Islet of Langerhans (tissue), 1 donor: ENCODE results near the gene ELANE.
"Not testable (repeated sequence)": the region's sequence is repeated elsewhere in the genome, so short reads cannot be mapped to it uniquely, and the experiment has no call there.

Experiments
- FAIRE-seq: peaks from one replicate; lab custom pipeline; 2011; peaks lifted over from hg19 to GRCh38; lab: Jason Lieb, UNC

ELANE gene

GRCh38 chr19:814152-815078 is 37.7 kb upstream of the ELANE start:
- no peak for FAIRE-seq

- FAIRE-seq = no peak
Measured at GRCh38 chr19:815079-815774, 36.9 kb upstream of the ELANE start.

- no peak for FAIRE-seq
Measured at GRCh38 chr19:815775-816499, 36.2 kb upstream of the ELANE start.

- no peak for FAIRE-seq
Measured at GRCh38 chr19:816500-816857, 35.6 kb upstream of the ELANE start.

- FAIRE-seq = not testable (repeated sequence)
Measured at GRCh38 chr19:820212-820611, 31.9 kb upstream of the ELANE start.

- no peak for FAIRE-seq
Measured at GRCh38 chr19:821231-821824, 30.8 kb upstream of the ELANE start.

GRCh38 chr19:821825-822503 is 30.1 kb upstream of the ELANE start, which contains the start of gene PLPPR3:
Gene PLPPR3 (minus strand): TSS chr19:821955. CDS start chr19:821559, 396 bp downstream.
- no peak for FAIRE-seq

- no peak for FAIRE-seq
Measured at GRCh38 chr19:823565-824121, 28.5 kb upstream of the ELANE start.

- FAIRE-seq = no peak
Measured at GRCh38 chr19:824885-825284, 27.2 kb upstream of the ELANE start.

GRCh38 chr19:825897-826644 is 26.0 kb upstream of the ELANE start:
- FAIRE-seq = no peak

- no peak for FAIRE-seq
Measured at GRCh38 chr19:827314-827709, 24.8 kb upstream of the ELANE start.

GRCh38 chr19:827710-828321 is 24.3 kb upstream of the ELANE start, which contains the start of gene AZU1:
Gene AZU1 (plus strand): TSS chr19:827837. CDS start chr19:827847, 10 bp downstream.
- FAIRE-seq = no peak

GRCh38 chr19:829129-829758 is 22.9 kb upstream of the ELANE start:
- no peak for FAIRE-seq

- FAIRE-seq = no peak
Measured at GRCh38 chr19:831407-832369, 20.4 kb upstream of the ELANE start.

GRCh38 chr19:834216-834615 is 17.9 kb upstream of the ELANE start:
- FAIRE-seq = no peak

- no peak for FAIRE-seq
Measured at GRCh38 chr19:835210-835810, 16.8 kb upstream of the ELANE start.

GRCh38 chr19:840519-841206 is 11.4 kb upstream of the ELANE start, which contains the start of gene PRTN3:
Gene PRTN3 (plus strand): TSS chr19:840999. CDS start chr19:841009, 10 bp downstream.
- FAIRE-seq = no peak
